Measurements from ENCODE around the gene TMEM82. TPM values are rescaled to one million over a fixed set of nuclear protein-coding genes. Genes with fewer than 3 reads are reported as not detected.

The TMEM82 gene
- polyA plus RNA-seq, 1 of the 3 experiments (the other 2 are of a cell fraction): not detected

- no peak overlapping the region for H3K4me2 ChIP-seq
- no peak overlapping the region for H3K27ac ChIP-seq (ENCODE audit: low read depth in 2 of 2, low read length in 1 of 2)
- 95% methylated on average over 6 of the region's 10 CpGs for WGBS (ENCODE audit: low lambda C conversion rate)
- no peak overlapping the region for H2AFZ ChIP-seq (ENCODE audit: low read depth)
- no peaks in the 10 kb centered on the region for H3K27me3 ChIP-seq (ENCODE audit: insufficient read depth)
- H3K79me2 ChIP-seq (ENCODE audit: insufficient read depth): no peaks in the 10 kb centered on the region
- TF ChIP-seq, protein P1, sequence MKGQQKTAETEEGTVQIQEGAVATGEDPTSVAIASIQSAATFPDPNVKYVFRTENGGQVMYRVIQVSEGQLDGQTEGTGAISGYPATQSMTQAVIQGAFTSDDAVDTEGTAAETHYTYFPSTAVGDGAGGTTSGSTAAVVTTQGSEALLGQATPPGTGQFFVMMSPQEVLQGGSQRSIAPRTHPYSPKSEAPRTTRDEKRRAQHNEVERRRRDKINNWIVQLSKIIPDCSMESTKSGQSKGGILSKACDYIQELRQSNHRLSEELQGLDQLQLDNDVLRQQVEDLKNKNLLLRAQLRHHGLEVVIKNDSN (IDR thresholded peaks at IDR 0.05; ENCODE audit: borderline replicate concordance, low read depth): no peak
- no peak for TF ChIP-seq CHD2 (IDR thresholded peaks at IDR 0.05; ENCODE audit: low read length, partially characterized antibody)
- no peak for TF ChIP-seq RCOR1 (IDR thresholded peaks at IDR 0.05; ENCODE audit: low read length)
- TF ChIP-seq YY1 (IDR thresholded peaks at IDR 0.05; ENCODE audit: low read depth): no peak
- no peak for TF ChIP-seq POLR2AphosphoS5 (IDR thresholded peaks at IDR 0.05; ENCODE audit: low read depth, low read length)
- H3K9ac ChIP-seq: no peak overlapping the region
- CTCF ChIA-PET: interaction anchor here (0.9 kb wide), 1 partner anchor 208 kb away, joined by 5 read pairs; no protein-coding TSS in a partner anchor
- no peaks in the 10 kb centered on the region for H3K9me2 ChIP-seq
- no peak for DNase-seq
- no peaks in the 10 kb centered on the region for H4K20me1 ChIP-seq (ENCODE audit: insufficient read depth)
- POLR2A ChIA-PET: no interaction called here
- H3F3A ChIP-seq (replicated peaks; ENCODE audit: insufficient read depth): peaks cover 11% of the 10 kb centered on the region
- no peaks in the 10 kb centered on the region for H3K4me1 ChIP-seq (ENCODE audit: control insufficient read depth in 1 of 2, insufficient read depth in 2 of 2, low read depth in 1 of 2, low read length in 1 of 2)
- peaks cover 8 to 10% of the 10 kb centered on the region in 2 experiments for H3K36me3 ChIP-seq (replicated peaks in 1 of 2; ENCODE audit: control insufficient read depth in 1 of 2, insufficient read depth in 2 of 2, low read length in 1 of 2)
- H3K4me3 ChIP-seq (ENCODE audit: low read depth in 2 of 2, low read length in 1 of 2): no peak overlapping the region
- no peaks in the 10 kb centered on the region for H3K9me3 ChIP-seq
Observed at GRCh38 chr1:15786581-15786980, 44.3 kb downstream of the TMEM82 start.

DNA sequence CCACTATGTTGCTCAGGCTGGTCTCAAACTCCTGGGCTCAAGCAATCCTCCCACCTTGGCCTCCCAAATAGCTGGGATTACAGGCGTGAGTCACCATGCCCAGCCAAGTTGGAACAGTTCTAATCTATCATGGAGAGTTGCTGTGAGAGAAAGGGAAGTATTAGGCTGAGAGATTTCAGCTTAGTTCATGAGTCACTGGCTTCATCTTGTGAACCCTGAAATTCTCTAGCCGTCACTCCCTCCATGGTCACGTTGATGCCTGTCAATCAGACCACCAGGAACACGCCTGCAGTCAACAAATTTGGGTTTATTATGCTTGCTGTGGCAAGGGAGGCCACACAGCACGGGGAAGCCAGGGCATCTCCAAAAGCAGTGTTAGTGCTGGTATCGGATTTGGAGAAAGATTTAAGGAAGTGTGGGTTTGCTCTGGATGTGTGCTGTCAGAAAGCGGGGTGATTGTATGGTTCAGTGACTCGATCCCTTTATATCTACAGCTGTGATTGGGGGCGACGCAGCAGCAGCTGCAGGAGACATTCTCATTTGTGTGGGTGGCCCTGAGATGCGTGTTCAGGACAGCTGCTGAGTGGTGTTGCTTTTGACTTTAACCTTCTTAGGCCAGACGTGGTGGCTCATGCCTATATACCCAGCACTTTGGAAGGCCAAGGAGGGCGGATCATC lies 46.5 kb downstream of the TMEM82 start:
- 86% methylated on average over 13 of the region's 13 CpGs for WGBS (ENCODE audit: low lambda C conversion rate)
- no peak for DNase-seq
- no peaks in the 10 kb centered on the region for H4K20me1 ChIP-seq (ENCODE audit: insufficient read depth)
- H3F3A ChIP-seq (replicated peaks; ENCODE audit: insufficient read depth): peaks cover 11% of the 10 kb centered on the region
- H3K9me2 ChIP-seq: no peaks in the 10 kb centered on the region
- ChIA-PET POLR2A (no interaction called here), CTCF (interaction anchor here (1.3 to 1.5 kb wide), 2 partner anchors 11 to 206 kb away, joined by 3 to 6 read pairs; no protein-coding TSS in a partner anchor)
- no peak overlapping the region for H3K4me3 ChIP-seq (ENCODE audit: low read depth in 2 of 2, low read length in 1 of 2)
- peak overlapping the region in 1 of 2 experiments; percentile 48; a peak in 1 of 4 replicates for H3K27ac ChIP-seq (ENCODE audit: low read depth in 2 of 2, low read length in 1 of 2)
- TF ChIP-seq TCF12 (IDR thresholded peaks at IDR 0.05): no peak
- TF ChIP-seq FOSL2 (IDR thresholded peaks at IDR 0.05; ENCODE audit: borderline replicate concordance, low read depth): peak; percentile 7; the same call in 1 of the 2 replicates
- TF ChIP-seq CTCF (IDR thresholded peaks at IDR 0.05): no peak
- TF ChIP-seq, protein P2, sequence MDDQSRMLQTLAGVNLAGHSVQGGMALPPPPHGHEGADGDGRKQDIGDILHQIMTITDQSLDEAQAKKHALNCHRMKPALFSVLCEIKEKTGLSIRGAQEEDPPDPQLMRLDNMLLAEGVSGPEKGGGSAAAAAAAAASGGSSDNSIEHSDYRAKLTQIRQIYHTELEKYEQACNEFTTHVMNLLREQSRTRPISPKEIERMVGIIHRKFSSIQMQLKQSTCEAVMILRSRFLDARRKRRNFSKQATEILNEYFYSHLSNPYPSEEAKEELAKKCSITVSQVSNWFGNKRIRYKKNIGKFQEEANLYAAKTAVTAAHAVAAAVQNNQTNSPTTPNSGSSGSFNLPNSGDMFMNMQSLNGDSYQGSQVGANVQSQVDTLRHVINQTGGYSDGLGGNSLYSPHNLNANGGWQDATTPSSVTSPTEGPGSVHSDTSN (IDR thresholded peaks at IDR 0.05): peak; percentile 57
- H3K4me2 ChIP-seq: no peak overlapping the region
- H3K4me1 ChIP-seq (ENCODE audit: control insufficient read depth in 1 of 2, insufficient read depth in 2 of 2, low read depth in 1 of 2, low read length in 1 of 2): peaks cover 0 to 2% of the 10 kb centered on the region in 2 experiments; a peak in 1 of 4 replicates
- no peak overlapping the region for H3K9ac ChIP-seq
- no peaks in the 10 kb centered on the region for H3K27me3 ChIP-seq (ENCODE audit: insufficient read depth)
- H3K79me2 ChIP-seq (ENCODE audit: insufficient read depth): no peaks in the 10 kb centered on the region
- H3K9me3 ChIP-seq: no peaks in the 10 kb centered on the region
- H2AFZ ChIP-seq (ENCODE audit: low read depth): no peak overlapping the region
- peaks cover 5 to 6% of the 10 kb centered on the region in 2 experiments for H3K36me3 ChIP-seq (replicated peaks in 1 of 2; ENCODE audit: control insufficient read depth in 1 of 2, insufficient read depth in 2 of 2, low read length in 1 of 2)

All from SK-N-SH (cell line).